Ishikawa (cell line): ENCODE data around the gene SPRTN.

ENCODE experiments used
- EP300 ChIP-seq: IDR thresholded peaks from 2 replicates; pipeline ENCODE4 v1.6.1; 2012; ENCODE audit warnings: borderline replicate concordance
- REST ChIP-seq: IDR thresholded peaks from 2 replicates; pipeline ENCODE4 v1.6.1; 2012; ENCODE audit warnings: low read depth, mild to moderate bottlenecking
- TAF1 ChIP-seq: IDR thresholded peaks from 2 replicates; pipeline ENCODE4 v1.6.1; 2012; ENCODE audit warnings: low read depth, mild to moderate bottlenecking
- TEAD4 ChIP-seq: IDR thresholded peaks from 2 replicates; pipeline ENCODE4 v1.6.1; 2012
- USF1 ChIP-seq: IDR thresholded peaks from 2 replicates; pipeline ENCODE4 v1.6.1; 2012
- YY1 ChIP-seq: IDR thresholded peaks from 2 replicates; pipeline ENCODE4 v1.6.1; 2012; ENCODE audit warnings: low read depth
- TF ChIP-seq, protein P1 (sequence below): IDR thresholded peaks from 2 replicates; pipeline ENCODE4 v1.6.1; 2012

DNA sequence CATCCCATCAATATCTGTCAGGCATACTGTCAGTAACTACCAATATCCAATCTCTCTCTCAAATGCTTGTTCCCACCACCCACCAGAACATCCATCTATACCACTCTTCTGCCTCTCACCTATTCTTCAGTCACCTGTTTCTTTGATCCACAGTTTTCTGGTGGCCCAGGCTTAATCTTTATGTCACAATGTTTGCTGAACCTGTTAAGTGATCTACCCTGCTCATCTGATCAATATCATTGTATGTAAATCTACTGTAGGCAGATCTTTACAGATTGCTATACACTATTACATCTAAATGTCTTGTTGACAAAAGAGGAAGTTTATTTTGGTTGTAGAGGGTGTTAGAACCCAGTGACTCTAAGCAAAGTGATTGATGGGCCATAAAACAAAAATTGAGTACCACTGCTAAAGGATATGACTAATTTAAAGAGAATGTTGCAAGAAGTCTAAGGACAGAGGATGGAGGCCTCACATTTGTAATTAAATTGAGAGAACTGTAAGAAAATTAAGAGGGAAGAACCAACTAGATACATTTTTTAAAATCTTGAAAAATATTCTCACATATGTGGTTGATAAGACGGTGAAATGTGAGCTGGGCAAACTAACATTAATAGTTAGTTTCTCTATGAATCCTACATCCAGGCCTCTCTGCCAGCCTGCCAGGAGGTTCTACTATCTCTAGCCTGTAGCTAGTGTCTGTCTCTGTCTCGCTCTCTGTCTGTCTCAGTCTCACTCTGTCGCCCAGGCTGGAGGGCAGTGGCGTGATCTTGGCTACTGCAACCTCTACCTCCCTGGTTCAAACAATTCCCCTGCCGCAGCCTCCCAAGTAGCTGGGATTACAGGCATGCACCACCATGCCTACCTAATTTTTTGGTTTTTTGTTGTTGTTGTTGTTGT lies 49.9 kb downstream of the SPRTN start:
- TF ChIP-seq EP300 (no peak), YY1 (no peak), REST (no peak), TEAD4 (no peak), TAF1 (no peak), USF1 (no peak)
- TF ChIP-seq, protein P1, sequence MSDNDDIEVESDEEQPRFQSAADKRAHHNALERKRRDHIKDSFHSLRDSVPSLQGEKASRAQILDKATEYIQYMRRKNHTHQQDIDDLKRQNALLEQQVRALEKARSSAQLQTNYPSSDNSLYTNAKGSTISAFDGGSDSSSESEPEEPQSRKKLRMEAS = no peak
